Jurkat, Clone E6-1 (cell line): ENCODE results near the gene MBIP.

Source experiments
- DNase-seq: peaks from one replicate; pipeline ENCODE4 v3.0.0-alpha.2; 2011; ENCODE audit warnings: low read depth, low spot score
- H3K4me3 ChIP-seq: 2 replicates; pipeline ENCODE4 v1.5.1; 2011; ENCODE audit warnings: mild to moderate bottlenecking, low read length, control low read depth, moderate library complexity

Gene MBIP

DNA sequence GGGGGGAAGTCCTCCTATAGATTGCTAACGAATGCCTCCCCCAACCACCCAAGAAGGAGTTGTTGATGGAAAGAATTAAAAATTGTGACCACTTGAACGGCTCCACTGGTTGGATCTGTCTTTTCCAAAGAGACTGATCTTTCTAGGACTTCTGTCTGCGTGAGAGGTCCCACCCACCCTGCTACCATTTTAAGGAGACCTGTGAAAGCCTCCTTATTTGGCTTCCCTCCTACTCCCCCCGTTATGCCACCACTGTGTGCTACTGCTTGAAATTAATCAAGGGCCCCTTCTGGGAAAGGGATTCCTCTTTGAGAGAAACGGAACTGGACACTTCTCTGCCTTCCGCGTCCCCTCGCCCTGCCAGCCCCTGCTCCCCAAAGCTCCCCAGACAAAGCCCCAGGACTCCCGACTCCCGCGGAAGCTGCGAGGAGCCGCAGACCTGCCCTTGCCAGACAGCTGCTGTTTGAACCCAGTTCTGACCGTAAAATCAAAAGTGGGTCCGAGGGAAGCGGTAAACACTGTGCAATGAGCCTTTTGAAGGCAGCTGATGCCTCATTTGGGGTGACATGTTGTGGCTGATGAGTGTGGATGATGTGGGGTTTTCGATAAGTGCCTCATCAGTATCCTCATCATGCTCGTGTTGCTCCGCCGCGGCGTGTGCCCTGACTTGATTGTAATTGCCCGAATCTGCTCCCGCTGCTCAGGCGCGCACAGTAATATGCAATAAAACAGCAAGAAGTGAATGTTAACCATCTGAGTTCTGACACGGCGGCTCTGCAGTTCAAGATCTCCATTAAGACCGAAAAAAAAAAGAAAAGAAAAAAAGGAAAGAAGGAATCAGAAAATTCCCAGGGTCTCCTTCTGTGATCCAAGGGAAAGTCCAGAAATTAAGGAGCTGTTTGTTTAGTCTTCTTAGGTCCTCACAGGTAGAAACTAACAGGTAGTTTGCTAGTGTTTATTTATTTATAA lies 48.2 kb downstream of the MBIP start:
- no peak overlapping the region for H3K4me3 ChIP-seq
- no peak for DNase-seq

DNA sequence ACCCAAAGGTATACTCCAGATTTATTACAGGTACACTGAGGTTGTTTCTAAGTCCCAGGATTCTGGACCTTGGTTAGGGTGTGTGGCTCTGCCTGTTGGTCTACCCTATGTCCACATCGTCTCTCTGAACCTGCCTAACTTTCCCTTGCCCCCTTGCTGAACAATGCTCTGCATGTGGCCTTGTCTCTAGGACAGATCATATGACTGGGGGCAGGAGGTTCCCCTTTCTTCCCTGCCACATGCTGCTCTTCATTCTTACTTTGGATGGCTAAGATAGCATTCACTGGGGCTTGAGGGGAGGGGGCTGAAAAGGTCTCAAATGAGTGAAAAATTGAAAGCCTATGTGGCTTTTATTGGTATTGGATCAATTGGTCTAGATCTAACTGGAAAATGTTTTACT lies 49.2 kb downstream of the MBIP start:
- H3K4me3 ChIP-seq, result no peak overlapping the region
- no peak for DNase-seq

DNA sequence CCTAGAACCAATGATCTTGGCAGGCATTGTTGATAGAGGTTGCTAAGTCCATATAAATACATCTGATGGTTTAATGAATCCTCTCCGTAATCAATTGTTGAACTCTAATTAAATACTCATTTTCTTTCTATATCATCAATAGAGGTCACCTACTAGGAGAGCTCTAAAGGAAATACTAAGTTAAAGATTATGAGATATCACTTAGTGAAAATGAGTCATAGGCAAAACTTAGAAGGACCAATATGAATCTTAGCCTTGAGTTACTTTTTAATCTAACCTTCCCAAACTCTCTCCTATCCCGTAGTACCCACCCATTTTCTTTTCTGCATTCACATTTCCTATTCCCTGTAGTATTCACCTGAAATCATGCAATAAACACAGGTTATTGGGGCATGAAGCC lies 50.2 kb downstream of the MBIP start:
- no peak overlapping the region for H3K4me3 ChIP-seq
- DNase-seq, result no peak

GRCh38 chr14:36268121-36268520 lies 52.3 kb downstream of the MBIP start:
- H3K4me3 ChIP-seq, result no peak overlapping the region
- DNase-seq, result no peak

DNA sequence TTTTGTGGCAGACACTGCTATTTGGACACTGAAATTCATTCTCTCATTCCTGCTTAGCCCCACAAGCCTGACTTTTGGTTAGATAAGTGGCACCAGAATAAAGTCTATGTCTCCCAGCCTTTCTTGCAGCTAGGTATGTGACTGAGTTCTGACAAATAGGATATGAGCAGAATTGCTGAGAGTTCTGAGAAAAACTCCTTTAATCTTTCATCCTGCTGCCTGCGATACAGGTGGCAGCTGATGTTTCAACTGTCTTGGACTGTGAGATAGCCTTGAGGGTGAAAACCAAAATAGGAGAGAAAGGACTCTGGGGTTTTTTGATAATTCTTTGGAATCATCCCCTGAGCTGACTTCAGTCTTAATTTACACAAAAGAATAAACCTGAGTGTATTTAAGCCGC lies 55.8 kb downstream of the MBIP start:
- no peak overlapping the region for H3K4me3 ChIP-seq
- DNase-seq, result no peak

DNA sequence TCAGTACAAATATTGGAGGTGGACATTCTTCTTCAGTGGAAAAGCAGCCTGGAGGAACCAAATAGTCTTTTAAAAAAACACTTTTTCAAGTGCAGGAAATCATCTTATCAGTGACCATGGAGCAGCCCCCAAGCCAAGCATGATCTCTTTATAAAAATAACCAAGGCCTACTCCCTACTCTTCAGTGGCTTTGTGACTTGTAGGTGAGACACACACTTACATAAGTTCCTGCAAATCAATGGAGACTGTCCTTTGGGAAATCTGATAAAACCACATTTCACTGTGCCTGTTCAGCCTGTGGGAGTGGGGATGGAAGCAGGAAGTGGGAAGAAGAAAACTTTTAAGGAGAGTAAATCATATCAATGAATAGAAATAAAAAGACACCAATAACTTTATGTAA lies 56.3 kb downstream of the MBIP start:
- DNase-seq, result no peak
- no peak overlapping the region for H3K4me3 ChIP-seq

GRCh38 chr14:36260970-36261640 lies 59.3 kb downstream of the MBIP start:
- no peak for DNase-seq
- no peak overlapping the region for H3K4me3 ChIP-seq

- DNase-seq, result peak; percentile 83
- H3K4me3 ChIP-seq, result peak overlapping the region; percentile 5
Measured at GRCh38 chr14:36258241-36258640, 62.2 kb downstream of the MBIP start.

DNA sequence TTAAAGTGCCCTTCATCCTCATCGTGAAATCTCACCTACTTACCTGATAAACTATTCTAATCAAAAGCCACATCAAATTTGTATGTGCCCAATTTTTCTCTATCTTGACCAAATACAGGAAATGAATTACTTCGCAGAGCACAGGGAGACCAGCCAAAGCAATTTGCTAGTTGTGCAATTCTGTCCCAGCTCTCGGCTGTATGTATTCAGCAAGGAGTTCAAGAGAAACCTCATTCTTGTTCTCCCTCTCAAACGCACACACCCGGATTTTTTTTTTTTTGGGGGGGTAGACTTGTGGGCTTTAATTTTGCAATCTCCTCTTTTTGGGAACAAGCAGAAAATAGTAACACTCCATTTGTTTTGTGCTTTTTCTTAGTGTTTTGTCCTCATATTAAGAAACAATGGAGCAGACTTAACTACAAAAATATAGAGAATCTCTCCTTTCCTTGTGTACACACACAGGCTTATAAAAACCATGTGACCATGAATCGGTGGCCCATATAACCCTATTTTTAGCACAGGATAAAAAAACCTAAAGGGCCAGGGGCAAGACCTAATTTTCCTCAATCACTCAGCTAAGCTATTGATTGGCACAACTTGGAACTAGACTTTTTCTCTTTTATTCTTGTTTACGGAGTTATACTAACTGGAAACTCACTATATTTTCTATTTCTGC lies 64.2 kb downstream of the MBIP start:
- no peak for DNase-seq

GRCh38 chr14:36254020-36254624 lies 66.3 kb downstream of the MBIP start:
- no peak for DNase-seq
- no peak overlapping the region for H3K4me3 ChIP-seq

More for the DNA sequence above, 64.2 kb downstream of the MBIP start:
- no peak overlapping the region for H3K4me3 ChIP-seq
